IPS DF 19.7 (cell line): ENCODE measurements around the gene PHF2.

Experiments
- DNase-seq: peaks from one replicate; pipeline ENCODE4 v3.0.0-alpha.2; 2013; ENCODE audit warnings: low read depth, low spot score

PHF2 gene

DNA sequence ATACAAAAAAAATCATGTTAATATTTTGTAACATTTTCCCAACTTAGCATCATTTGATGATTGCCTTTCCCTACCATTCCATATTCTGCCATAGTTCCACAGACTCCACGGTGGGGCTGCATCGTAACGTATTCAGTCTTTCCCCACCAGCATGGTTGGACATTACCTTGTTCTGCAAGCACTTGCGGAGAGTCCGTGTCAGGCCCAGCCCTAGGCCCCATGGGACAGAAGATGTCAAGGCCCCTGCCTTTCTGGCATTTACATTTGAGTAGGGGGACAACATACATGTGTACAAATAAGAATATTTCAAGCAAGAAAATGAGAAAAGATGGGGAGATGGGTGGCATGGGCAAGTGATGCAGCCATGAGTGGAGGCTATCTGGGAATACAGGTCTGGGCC, 8.2 kb upstream of the PHF2 start:
- DNase-seq: no peak

DNA sequence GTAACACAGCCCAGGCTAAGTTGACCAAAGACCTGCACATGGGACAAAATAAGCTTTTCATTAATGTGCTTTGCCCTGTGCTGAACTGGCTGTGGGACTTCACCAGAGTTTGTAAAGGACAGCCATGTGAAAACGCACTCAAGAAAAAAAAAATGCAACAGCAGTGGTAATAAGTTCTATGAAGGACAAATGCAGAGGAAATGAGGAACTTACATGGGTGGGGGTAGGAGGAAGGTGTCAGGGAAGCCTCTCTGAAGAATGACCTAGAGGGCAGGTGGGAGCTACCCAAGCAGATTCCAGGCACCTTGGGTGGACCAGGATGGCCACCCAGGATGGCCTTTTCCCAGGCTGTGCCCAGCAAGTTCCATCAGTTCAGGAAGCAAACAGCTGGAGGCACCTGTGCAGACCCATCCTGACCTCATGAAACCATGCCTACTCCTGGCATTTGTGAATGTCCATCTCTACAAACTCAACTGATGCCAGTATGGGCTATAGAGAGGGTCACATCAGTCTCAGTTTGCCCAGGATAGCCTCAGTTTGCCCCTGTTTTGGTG, 6.7 kb upstream of the PHF2 start:
- DNase-seq: no peak

DNA sequence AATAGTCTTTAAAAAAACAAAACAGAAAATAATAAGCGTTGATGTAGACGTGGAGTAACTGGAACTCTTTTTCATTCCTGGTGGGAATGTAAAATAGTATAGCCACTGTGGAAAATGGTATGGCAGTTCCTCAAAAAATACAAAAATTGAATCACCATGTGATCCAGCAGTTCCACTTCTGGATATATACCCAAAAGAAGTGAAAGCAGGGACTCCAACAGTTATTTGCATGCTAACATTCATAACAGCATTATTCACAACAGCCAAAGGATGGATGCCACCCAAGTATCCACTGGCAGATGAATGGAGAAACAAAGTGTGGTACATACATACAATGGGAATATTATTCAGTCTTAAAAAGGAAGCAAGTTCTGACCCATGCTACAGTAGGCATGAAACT, 4.2 kb upstream of the PHF2 start:
- DNase-seq: no peak

DNA sequence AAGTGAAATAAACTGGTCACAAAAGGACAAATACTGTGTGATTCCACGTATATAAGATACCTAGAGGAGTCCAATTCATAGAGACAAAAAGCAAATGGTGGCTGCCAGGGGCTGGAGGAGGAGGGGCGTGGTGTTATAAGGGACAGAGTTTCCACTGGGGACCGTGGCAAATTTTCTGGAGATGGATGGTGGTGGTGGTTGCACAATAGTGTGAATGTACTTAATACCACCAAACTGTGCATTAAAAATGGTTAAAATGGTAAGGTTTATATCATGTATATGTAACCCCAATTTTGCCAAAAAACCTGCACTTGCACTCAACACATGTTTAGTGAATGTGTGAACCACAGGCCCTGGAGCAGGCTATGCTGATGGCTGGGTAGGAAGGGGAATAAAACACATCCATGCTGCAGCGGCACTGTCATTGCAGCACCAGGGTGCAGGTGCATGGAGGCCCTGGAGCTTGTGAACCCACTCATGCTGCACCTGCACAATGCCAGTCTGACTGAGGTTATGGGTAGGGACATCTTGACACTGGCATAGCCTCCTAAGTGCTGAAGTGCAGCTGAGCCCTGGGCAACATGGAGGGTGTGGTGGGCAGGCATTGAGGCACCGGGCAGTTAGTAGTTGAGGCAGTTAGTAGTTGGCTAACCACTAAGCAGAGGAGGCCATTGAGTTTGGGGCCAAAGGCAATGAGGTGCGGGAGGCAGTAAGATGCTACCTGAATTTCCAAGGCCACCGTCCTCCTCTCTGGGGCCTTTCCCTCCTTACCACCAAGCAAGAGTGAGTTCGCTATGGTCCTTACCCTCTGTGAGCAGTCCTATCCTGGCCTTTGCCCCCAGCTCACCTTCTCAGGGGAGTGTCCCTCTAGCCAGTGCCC, 3.5 kb upstream of the PHF2 start:
- no peak for DNase-seq

DNA sequence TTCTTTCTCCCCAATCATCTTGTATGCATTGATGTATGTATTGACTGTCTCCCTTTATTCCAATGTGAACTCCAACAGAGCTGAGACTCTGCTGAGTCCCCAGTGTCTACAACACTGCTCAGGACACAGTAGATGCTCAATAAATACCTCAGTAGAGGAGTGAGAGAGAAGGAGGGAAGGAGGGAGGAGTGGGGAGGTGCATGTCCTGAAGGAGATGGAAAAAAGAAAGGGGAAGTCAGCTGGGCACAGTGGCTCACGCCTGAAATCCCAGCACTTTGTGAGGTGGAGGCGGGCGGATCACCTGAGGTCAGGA, 2.9 kb upstream of the PHF2 start:
- DNase-seq: no peak

DNA sequence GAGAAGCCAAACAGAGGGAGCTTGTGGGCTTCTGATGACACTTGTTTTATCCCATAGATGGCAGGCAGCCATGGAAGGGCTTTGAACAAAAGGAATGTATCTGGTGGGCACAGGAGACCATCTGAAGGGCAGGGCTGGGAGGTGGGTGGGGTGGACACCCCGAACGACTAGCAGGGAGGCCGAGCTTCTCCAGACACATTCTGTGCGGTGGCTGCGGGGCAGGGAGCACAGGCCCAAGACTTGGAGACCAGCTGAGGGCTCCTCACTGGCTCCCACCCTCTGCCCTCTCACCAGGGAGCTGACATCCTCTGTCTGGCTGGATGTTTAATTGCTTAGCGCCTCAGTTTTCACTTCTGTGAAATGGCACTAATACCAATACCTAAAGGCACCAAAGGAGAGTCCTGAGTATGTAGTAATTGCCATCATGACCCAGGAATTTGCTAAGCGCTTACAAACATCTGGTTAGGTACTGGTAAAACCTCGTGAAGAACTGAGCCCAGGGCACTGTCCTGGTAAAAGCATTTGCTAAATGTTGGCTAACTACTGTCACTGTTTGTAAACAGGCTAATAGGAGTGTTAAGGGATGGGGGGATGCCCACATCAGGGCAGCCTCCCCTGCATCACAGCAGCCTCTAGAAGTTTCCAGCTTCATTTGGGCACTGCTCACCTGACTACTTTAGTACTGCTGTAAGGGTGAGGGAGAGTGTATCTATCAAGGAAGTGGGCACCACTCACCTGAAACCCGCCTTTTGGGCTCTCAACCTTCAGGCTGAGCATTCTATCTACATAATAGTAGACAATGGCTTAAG, 2.1 kb upstream of the PHF2 start:
- no peak for DNase-seq

DNA sequence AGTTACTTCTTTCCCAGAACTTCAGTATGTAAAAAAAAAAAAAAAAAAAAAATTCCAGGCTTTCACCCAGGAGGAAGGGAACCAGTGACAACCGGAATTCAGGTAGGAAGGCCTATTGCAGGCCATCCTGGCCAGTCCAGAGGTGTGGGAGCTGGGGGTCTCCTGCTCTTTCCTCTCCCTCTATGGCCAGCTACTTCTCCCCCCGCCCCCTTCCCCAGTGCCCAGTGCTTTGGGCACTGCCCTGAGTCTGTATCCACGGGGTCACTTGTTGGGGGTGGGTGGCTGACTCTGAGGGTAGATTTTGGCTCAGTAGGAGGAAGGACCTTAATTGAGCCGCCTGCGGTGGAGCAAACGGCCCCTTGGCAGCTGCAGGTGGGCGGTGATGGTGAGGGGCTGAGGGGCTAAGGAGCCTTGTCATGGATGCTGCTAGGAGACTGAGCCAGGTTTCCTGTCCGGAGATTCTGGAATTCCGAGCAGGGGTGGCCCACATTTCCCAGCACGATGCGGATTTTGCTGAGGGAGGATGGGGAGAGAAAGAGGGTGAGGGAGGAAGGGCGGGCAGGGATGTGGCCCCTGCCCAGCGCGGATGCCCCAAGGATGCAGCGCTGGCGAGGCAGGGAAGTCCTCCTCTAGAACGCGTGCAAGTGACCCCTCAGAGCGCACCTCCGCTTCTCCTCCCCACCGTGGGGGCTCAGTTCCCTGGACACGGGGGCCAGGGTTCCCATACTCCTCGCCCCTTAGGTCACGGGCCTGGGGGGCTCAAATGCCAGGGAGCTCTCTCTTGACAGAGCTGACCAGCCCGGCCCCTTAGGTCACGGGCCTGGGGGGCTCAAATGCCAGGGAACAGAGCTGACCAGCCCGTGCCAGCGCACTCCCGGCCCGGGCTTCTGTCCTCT, 1.2 kb upstream of the PHF2 start:
- no peak for DNase-seq

DNA sequence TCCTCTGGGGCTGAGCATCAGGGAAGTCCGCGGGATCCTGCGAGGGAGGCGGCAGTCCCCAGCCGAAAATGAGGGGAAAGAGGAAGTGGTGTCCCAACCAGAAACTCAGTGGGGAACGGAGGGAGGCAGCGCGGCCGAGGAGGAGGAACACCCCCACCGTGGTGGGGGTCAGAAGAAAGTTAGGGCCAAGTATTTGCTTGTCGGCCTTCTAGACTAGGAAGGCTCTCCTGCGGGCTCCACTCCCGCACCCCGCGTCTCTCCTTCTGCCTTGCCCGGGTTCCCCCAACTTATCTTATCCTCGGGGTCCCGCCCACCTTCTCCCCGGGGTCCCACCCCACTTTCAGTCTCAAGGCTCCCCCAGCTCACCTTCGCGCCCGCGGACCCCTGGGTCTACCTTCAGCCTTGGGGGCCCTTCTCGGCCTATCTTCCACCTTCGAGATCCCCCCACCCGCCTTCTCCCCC, 557 bp upstream of the PHF2 start:
- DNase-seq: no peak

DNA sequence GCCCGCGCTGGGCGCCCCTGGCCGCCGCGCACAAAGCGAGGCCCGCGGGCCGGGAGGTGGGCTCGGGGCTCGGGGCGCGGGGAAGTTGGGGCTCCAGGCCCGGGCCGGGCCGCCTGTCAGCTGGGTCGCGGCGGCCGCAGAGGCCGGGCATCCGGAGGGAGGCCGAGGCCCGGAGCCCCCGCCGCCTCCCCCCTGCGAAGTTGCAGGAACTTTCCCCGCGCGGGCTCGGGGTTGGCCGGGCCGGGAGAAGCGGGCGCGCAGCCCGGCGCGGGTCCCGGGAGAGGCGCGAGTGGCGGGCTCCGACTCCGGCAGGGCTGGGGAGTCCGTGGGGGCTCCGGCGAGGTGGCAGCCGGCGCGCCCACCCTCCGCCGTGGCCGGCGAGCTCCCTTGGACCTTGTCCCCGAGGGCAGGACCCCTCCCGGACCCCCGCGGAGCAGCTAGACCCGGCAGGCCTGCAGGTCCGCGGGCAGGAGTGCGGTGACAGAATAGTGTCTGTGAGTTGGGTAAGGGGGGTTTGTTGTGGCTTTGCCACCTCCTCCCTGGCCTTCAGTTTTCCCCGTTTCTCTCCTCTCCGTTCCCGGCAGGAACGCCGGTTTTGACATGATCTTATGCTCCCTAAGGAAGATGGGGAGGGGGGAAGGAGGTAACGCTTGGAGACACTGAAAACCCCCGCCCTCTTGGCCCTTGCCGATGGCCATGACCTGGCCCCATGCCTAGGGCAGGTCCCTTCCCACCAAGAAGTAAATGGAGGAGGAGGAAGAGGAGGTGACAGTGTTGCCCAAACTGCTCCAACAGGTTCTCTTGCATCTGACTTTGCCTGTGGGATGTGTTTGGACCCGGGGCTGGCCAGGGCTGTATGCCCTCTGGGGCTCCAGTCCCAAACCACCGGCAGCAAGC, 942 bp downstream of the PHF2 start:
- DNase-seq: no peak

DNA sequence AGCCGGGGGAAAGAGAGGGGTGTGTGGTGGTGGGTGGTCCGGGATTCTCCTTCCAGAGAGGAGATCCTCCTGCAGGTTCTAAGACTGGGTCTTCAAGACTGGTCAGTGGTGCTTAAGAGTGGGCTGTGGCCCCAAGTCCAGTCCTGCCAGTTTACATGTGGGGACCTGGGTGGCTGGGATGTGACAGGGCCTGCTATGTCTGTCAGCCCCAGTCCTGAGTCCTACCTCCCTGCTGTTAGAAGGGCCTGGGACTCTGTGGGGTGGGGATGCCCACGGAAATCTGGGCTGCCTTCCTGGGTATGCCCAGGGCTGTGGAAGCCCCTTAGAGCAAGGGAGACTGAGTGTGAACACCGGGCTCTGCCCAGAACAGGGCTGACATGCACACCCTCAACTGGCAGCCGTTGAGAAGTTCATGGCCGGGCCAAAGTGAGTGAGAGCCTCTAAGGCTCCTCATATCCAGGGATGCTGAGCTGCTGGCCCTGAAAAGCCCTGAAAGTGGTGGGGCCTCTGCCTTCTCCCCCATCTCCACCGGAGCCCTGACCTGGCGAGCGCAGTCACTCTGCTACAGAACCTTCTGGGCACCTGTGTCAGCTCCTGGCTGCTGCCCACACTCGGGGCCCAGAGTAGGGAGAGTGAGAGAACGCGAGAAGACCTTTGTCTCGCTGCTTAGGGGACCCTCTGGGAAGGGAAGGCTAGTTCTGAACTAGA, 1.7 kb downstream of the PHF2 start:
- DNase-seq: no peak

DNA sequence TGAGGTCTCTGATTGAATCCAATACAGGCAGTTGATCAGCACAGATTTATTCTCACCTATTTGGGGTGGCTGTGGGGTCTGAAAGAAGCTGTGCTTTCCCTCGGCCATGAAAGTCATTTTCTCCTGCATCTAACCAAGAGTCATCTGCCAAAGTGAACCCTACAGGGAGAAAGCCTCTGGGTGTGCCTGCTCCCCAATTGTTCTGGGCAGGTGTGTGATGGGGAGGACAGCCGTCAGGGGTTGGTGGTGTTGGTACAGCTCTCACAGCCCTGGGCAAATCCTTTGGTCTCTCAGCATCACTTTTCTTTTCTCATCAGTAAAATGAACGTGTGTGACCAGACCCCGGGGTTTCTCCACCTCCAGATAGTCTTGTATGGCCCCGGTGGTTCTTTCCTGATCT, 2.5 kb downstream of the PHF2 start:
- DNase-seq: no peak

DNA sequence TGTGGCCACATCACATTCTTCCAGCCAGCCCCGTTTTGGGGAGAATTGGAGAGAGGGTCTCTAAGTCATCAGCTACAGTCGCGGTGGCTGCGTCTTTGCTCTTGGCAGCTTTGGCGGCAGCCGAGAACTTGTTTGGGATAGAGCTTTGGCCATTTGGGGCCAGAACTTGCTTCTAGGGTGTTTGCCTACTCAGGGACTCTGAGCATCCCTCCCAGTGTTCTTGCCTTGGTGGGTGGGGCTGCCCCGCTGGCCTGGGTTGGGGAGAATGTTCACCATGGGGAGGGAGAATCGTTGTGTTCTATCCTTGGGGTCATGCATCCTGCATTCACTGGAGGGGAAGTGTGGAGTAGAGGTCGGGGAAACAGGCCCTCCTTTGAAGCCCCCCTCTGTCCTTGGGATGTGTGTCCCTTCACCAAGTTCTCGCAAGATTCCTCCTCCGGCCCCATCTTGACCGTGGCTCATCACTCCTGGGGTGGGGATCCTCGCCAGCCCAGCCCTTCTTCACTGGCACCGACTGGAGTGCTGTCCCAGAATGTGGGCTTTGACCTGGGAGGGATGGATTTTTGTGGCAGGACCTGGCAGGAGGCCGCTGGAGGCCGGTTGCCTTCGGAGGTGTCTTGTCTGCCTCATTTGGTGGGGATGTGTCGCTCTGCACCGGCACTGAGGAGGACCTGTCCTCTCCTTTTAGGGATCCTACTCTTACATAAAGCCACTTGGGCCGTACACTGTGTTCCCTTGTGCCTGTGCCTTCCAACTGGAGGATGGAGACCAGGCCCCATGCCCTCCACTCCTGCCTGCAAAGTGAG, 3.5 kb downstream of the PHF2 start:
- no peak for DNase-seq

DNA sequence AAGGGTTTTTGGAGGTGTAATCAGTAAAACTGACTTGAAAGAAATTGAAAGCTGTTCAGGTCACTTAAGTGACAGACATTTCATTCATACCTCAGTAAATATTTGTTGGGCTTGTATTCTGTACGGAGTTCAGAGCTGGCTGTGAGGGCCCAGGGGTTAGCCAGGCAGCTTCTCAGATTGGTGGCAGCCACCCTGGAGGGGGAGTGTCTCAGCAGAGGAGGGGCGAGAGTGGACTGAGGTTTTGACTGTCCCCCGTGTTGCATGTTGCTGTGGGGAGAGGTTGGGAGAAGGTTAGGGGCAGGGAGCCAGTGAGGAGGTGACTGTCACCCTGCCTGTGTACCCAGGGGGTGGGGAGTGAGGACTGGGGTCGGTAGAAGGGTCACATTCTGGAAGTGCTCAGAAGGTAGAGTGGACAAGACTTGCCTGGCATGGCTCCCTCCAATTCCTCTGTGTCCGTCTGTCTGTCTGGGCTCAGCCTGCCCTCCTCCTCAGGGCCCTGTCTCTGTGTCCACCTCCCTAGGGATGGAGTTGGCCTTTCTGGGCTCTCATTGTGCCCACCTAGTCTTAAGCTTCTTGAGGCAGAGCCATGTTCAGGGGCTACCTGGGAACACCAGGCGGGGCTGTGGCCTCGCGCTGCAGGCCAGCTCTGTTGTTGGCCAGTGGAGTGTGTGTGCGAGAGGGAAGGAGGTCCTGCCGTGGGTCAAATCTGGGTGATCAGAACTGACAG, 4.4 kb downstream of the PHF2 start:
- DNase-seq: no peak

DNA sequence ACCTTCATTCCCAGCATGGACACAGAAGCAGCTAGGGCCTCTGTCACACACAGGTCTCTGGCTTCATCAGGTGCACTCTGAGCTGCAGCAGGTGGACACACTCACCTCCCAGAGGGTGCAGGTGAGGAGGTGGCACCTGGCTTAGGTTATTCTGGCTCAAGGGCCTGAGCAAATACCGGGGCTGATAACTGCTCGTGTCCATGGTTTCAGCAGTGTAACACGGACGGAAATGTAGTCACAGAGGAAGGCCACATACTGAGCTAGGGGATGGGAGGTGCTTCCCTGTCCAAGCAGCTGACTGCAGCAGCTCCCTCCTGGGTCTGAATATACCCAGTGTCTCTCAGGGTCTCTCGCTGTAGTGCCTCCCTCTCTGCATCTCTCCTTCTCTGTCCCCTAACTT, 5.7 kb downstream of the PHF2 start:
- DNase-seq: no peak

DNA sequence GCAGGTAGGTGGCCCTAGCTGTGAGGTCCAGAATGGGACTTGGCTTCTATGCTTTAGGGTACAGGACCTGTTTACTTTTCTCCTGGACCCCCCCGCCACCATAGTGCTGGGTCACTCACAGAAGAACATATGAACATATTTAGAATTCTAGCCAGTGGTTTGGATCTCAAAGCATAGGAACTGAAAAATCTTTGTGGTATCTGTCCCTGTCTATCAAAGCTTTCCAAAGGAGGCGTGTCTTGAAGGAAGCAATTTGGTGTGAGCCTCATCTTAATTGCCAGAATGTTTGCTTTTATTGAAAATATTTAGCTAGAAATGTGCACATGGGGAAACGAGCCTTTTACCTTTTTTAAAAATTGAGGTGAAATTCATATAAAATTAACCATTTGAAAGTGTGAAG, 6.2 kb downstream of the PHF2 start:
- DNase-seq: no peak

DNA sequence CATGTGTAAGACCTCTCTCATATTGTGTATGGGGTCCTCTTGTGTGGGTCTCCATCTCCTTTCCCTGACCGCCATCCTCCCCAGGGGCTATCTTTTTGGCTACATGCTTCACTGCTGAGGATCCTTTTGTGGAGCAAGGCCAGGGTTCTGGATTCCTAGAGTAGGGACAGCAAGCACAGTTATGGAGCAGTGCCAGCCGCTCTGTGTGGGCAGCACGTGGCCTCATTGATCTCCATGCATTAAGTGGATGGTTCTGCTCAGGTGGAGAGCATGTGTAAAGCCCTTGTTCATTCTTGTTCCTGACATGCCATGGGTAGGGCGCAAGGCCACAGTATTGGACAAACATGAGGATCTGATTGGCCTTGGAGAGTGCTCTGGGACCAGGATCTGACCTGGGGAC, 8.9 kb downstream of the PHF2 start:
- DNase-seq: no peak

DNA sequence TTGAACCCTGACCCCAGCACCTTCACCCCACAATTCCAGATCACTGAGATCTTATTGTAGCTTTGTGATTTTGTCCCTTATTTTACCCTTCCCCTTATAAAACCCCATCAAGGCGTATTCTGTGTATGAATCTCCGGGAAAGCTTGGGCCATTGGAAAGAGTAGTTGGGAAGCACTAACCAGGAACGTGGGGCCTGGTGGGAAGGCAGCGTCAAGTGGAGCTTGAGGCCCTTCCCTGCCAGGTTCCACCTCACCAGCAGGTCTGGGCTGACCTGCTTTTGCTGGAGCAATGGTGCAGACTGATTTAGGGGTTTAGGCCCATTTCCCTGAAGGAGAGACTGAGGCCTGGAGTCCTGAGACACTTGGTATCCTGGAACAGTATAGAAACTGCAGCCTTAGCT, 9.3 kb downstream of the PHF2 start:
- DNase-seq: no peak

DNA sequence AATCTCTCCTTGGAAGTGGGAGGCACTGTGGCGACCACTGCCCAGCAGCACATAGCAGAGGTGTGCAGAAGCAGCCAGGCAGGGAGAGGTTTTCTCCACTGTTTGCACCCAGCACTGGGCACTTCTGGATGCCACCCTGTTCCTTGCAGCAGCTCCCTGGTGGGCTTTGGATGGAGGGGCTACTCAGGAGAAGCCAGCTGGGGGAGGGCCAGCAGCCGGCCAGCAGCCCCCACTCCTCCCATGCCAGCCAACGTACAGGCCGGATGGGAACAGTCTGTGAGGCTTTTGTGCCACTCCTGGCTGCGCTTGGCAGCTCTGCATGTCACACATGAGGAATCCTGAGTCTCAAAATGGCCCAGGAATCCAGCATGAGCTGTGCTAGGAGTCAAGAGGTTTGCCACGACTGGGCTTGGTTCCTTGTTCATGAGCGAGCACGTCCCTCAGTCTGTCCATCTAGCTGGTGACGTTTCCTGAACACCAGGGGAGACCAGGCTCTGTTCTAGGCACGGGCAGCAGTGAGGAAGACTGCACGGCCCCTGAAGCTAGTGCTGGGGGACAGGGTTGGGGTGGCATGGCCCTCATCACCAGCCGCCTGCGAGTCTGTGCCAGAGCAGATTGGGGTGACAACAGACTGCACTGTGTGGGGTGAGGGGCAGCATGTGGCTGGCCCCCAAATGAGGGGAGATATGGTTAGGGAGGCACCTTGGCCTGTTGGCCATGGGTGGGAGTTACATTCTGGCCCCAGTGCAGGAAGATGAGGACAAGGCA, 10.1 kb downstream of the PHF2 start:
- DNase-seq: no peak
